ENCODE data around the gene ANAPC13.

The ANAPC13 gene
- 14.9 to 44.8 (median 30.1) reads per million in 17 experiments for total RNA-seq

- DNase-seq, result peak; percentile 96 to 99 (median 98)
These were observed at the start of gene ANAPC13, which contains the start of gene CEP63 for GRCh38 chr3:134485718-134486576. TSS of gene ANAPC13 (minus strand) at chr3:134485985. CDS start at chr3:134482904, 3,081 bp downstream. TSS of gene CEP63 (plus strand) at chr3:134486057. CDS start at chr3:134495321, 9,264 bp downstream.

GRCh38 chr3:134535186-134535970, 49.6 kb upstream of the ANAPC13 start:
- DNase-seq, result peak; percentile 21 to 62 (median 34)

GRCh38 chr3:134533493-134533892, 47.7 kb upstream of the ANAPC13 start:
- DNase-seq, result no peak

GRCh38 chr3:134527538-134528186, 41.9 kb upstream of the ANAPC13 start:
- DNase-seq, result no peak

- DNase-seq, result peak in 1 of 4 experiments; percentile 20
These were observed 41.3 kb upstream of the ANAPC13 start for GRCh38 chr3:134527037-134527436.

- DNase-seq, result no peak
These were observed 40.5 kb upstream of the ANAPC13 start for GRCh38 chr3:134526319-134526718.

- no peak for DNase-seq
These were observed 39.5 kb upstream of the ANAPC13 start for GRCh38 chr3:134525293-134525692.

GRCh38 chr3:134522541-134522940, 36.8 kb upstream of the ANAPC13 start:
- no peak for DNase-seq

GRCh38 chr3:134517791-134518190, 32.0 kb upstream of the ANAPC13 start:
- DNase-seq, result peak in 2 of 4 experiments; percentile 6 to 17

- no peak for DNase-seq
These were observed 31.1 kb upstream of the ANAPC13 start for GRCh38 chr3:134516905-134517304.

- peak in 3 of 4 experiments; percentile 21 to 34 (median 27) for DNase-seq
These were observed 25.7 kb upstream of the ANAPC13 start for GRCh38 chr3:134511500-134511899.

GRCh38 chr3:134505485-134505884, 19.7 kb upstream of the ANAPC13 start:
- DNase-seq, result no peak

GRCh38 chr3:134504132-134504531, 18.3 kb upstream of the ANAPC13 start:
- no peak for DNase-seq

GRCh38 chr3:134503266-134503665, 17.5 kb upstream of the ANAPC13 start:
- no peak for DNase-seq

- DNase-seq, result no peak
These were observed 10.8 kb upstream of the ANAPC13 start for GRCh38 chr3:134496471-134497071.

- DNase-seq, result no peak
These were observed 10.2 kb upstream of the ANAPC13 start for GRCh38 chr3:134495980-134496379.

GRCh38 chr3:134494495-134494894, 8.7 kb upstream of the ANAPC13 start:
- peak in 2 of 4 experiments; percentile 26 to 39 for DNase-seq

- DNase-seq, result peak; percentile 71 to 94 (median 84)
These were observed 1.6 kb upstream of the ANAPC13 start for GRCh38 chr3:134487406-134487805.

GRCh38 chr3:134486577-134487041, 824 bp upstream of the ANAPC13 start:
- DNase-seq, result peak in 3 of 4 experiments; percentile 32 to 48 (median 44)

- peak; percentile 56 to 96 (median 64) for DNase-seq
These were observed 589 bp downstream of the ANAPC13 start for GRCh38 chr3:134485075-134485717.

GRCh38 chr3:134483195-134483900, 2.4 kb downstream of the ANAPC13 start:
- peak; percentile 42 to 73 (median 58) for DNase-seq
